ENCODE measurements around the gene MAB21L4.

GRCh38 chr2:240886678-240887609 is 9.0 kb downstream of the MAB21L4 start:
- TF ChIP-seq, protein P1, sequence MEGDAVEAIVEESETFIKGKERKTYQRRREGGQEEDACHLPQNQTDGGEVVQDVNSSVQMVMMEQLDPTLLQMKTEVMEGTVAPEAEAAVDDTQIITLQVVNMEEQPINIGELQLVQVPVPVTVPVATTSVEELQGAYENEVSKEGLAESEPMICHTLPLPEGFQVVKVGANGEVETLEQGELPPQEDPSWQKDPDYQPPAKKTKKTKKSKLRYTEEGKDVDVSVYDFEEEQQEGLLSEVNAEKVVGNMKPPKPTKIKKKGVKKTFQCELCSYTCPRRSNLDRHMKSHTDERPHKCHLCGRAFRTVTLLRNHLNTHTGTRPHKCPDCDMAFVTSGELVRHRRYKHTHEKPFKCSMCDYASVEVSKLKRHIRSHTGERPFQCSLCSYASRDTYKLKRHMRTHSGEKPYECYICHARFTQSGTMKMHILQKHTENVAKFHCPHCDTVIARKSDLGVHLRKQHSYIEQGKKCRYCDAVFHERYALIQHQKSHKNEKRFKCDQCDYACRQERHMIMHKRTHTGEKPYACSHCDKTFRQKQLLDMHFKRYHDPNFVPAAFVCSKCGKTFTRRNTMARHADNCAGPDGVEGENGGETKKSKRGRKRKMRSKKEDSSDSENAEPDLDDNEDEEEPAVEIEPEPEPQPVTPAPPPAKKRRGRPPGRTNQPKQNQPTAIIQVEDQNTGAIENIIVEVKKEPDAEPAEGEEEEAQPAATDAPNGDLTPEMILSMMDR (IDR thresholded peaks at IDR 0.05 in 2 of 3, conservative IDR thresholded peaks at IDR 0.05 in 1 of 3; ENCODE audit: borderline replicate concordance in 1 of 3, insufficient read depth in 1 of 3, low read depth in 2 of 3, low read length in 2 of 3) = no peak
- TF ChIP-seq POLR2AphosphoS5 (IDR thresholded peaks at IDR 0.05; ENCODE audit: low read depth, low read length) (no peak), ZBTB33 (IDR thresholded peaks at IDR 0.05; ENCODE audit: extremely low read depth, insufficient replicate concordance, low read length) (no peak), POLR2A (IDR thresholded peaks at IDR 0.05; ENCODE audit: borderline replicate concordance, extremely low read depth, insufficient read depth, insufficient read length) (no peak), CEBPB (IDR thresholded peaks at IDR 0.05; ENCODE audit: low read depth) (no peak), RAD21 (IDR thresholded peaks at IDR 0.05; ENCODE audit: low read depth) (no peak), FOSL1 (IDR thresholded peaks at IDR 0.05; ENCODE audit: low read depth) (no peak), SP1 (IDR thresholded peaks at IDR 0.05; ENCODE audit: low read depth) (no peak), ATF3 (IDR thresholded peaks at IDR 0.05) (no peak)
- TF ChIP-seq, protein P2, sequence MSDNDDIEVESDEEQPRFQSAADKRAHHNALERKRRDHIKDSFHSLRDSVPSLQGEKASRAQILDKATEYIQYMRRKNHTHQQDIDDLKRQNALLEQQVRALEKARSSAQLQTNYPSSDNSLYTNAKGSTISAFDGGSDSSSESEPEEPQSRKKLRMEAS (IDR thresholded peaks at IDR 0.05) = no peak
